Lower lobe of right lung (tissue), 2 donors: ENCODE measurements around the gene PPP6R3. TPM values are rescaled to one million over a fixed set of nuclear protein-coding genes. Genes with fewer than 3 reads are reported as not detected.
"Not testable (repeated sequence)": the region's sequence is repeated elsewhere in the genome, so short reads cannot be mapped to it uniquely, and the experiment has no call there.

Experiments
- ATAC-seq, 2 donors: fragments of 200-7000 bp; cut with Tn5 transposase; one replicate each; pipeline ENCODE4 v1.9.1; 2020 to 2022; ENCODE audit warnings: mild to moderate bottlenecking in 2 of 2, moderate library complexity in 2 of 2
- DNase-seq: peaks from one replicate; pipeline ENCODE4 v3.0.0-alpha.2; 2020
- H3K27ac ChIP-seq: fragments of 200-600 bp; one replicate; pipeline ENCODE4 v1.8.0; 2022
- H3K27me3 ChIP-seq: fragments of 200-600 bp; one replicate; pipeline ENCODE4 v1.8.0; 2022; ENCODE audit warnings: low read depth
- H3K36me3 ChIP-seq: fragments of 200-600 bp; one replicate; pipeline ENCODE4 v1.8.0; 2022; ENCODE audit warnings: mild to moderate bottlenecking
- H3K4me1 ChIP-seq: fragments of 200-600 bp; one replicate; pipeline ENCODE4 v1.8.0; 2022
- H3K4me3 ChIP-seq: fragments of 200-600 bp; one replicate; pipeline ENCODE4 v1.8.0; 2022; ENCODE audit warnings: mild to moderate bottlenecking
- H3K9me3 ChIP-seq: fragments of 200-600 bp; one replicate; pipeline ENCODE4 v1.8.0; 2022
- CTCF ChIP-seq: fragments of 200-600 bp; IDR thresholded peaks from one replicate; pipeline ENCODE4 v1.8.0; 2022; ENCODE audit warnings: antibody characterized with exemption, mild to moderate bottlenecking
- intact Hi-C: fragments of 100-400 bp; cut with DNase I; formaldehyde crosslinking; loops from one replicate; pipeline ENCODE4 v1.11.0; 2022
- total RNA-seq: library from RNA; stranded (reverse); fragmentation: NEBNext Ultra II Directional; extraction: Animal tissue kit (Norgen Biotek cat#: 25700); gene quantifications from one replicate; pipeline ENCODE4 v1.2.1, GENCODE V29; 2021
- donor health status: DM: no; HTN: yes; CAD: no; lungs with severe emphysema.

Gene PPP6R3
- total RNA-seq, 1 donor from 2014 or later: 98.0 TPM

- H3K27ac ChIP-seq: no peak overlapping the region
- no peak for DNase-seq
- intact Hi-C loops: no loop called here
- H3K4me3 ChIP-seq: no peak overlapping the region
- H3K36me3 ChIP-seq: peaks cover 100% of the 10 kb centered on the region
- TF ChIP-seq CTCF: no peak
- H3K9me3 ChIP-seq: no peaks in the 10 kb centered on the region
- no peaks in the 10 kb centered on the region for H3K27me3 ChIP-seq
- H3K4me1 ChIP-seq: no peaks in the 10 kb centered on the region
- peak in 1 of 2 donors; percentile 12 for ATAC-seq
These were observed 149.2 kb downstream of the PPP6R3 start for GRCh38 chr11:68609761-68610160.

DNA sequence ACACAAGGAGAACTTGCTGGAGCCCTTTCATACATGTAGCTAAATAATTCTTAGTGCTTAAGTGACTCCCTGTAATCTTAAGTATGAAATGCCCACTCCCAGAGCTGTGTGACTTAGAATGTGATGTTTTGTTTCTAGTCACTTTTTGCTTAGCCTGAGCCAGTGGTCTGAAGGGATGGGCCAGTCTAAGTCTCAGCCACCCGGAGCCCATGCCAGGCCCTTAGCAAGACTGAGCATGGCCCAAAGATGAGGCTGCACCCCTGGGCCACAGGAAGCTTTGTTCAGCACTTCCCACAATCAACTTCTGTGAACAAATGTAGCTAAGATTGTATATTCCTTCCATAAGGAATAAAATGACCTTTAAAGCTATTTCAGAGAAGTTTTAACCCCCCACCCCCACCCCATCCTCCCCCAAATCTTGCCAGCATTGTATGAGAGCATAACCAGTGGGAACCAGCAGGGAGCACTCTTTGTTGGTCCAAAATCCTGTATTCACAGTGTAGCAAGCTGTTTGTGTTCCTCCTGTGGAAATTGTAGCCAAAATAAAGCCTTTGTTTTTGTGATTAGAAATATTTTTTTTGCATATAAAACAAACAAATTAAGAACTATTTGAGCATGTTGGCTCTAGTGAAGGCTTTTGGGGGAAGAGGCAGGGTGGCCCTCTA is 150.0 kb downstream of the PPP6R3 start:
- Histone ChIP-seq H3K36me3 (peaks cover 100% of the 10 kb centered on the region), H3K27ac (no peak overlapping the region), H3K4me3 (no peak overlapping the region), H3K4me1 (no peaks in the 10 kb centered on the region), H3K9me3 (no peaks in the 10 kb centered on the region), H3K27me3 (no peaks in the 10 kb centered on the region)
- TF ChIP-seq CTCF: no peak
- DNase-seq (no peak), ATAC-seq (no peak)
- intact Hi-C loops: no loop called here

- no peaks in the 10 kb centered on the region for H3K27me3 ChIP-seq
- no peaks in the 10 kb centered on the region for H3K9me3 ChIP-seq
- H3K36me3 ChIP-seq: peaks cover 52% of the 10 kb centered on the region
- TF ChIP-seq CTCF: no peak
- intact Hi-C loops: no loop called here
- no peak overlapping the region for H3K27ac ChIP-seq
- ATAC-seq: peak in 1 of 2 donors; percentile 33
- DNase-seq: no peak
- no peak overlapping the region for H3K4me3 ChIP-seq
- no peaks in the 10 kb centered on the region for H3K4me1 ChIP-seq
These were observed 155.1 kb downstream of the PPP6R3 start for GRCh38 chr11:68615657-68616056.

DNA sequence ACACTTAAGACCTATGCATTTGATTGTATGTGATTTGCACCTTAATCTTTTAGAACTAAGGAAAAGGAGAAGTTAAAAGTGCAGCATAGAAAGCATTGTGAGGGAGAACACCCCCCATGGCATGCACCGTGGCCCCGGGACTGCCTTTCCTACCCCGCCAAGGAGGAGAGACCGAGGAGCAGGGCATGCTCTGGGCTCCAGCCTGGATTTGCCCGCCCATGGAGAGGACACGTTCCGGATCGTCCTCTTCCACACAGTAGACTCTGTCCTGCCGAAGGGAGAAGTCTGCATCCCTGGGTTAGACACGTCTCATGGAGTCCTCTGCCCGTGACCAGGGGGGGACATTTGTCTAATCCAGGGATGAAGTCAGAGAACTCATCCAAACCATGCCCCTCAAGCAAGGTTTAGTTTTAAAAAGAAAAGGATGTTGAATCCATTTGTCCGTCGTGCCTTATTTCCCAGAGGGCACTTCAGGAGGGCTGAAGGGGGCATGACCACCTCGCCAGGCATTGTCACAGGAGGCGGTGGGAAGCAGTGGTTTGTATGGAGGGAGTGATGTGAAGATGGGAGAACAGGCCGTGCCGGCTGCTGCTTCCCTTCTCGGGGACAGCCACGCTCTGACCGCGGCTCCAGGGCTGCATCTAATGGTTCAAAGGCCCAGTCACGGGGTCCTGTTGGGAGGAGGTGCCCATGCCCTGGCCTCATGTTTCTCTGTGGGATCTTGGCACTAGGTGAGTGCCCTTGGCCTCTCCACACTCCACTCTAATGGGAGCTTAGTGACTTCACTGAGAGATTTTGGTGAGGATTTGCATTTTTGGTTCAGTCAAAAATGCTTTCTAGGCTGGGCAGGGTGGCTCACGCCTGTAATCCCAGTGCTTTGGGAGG is 157.6 kb downstream of the PPP6R3 start:
- DNase-seq (no peak), ATAC-seq (peak in 1 of 2 donors; percentile 19)
- Histone ChIP-seq H3K4me3 (no peak overlapping the region), H3K9me3 (no peaks in the 10 kb centered on the region), H3K4me1 (no peaks in the 10 kb centered on the region), H3K27ac (no peak overlapping the region), H3K36me3 (peaks cover 27% of the 10 kb centered on the region), H3K27me3 (no peaks in the 10 kb centered on the region)
- intact Hi-C loops: no loop called here
- TF ChIP-seq CTCF: no peak

GRCh38 chr11:68621826-68622225 is 161.3 kb downstream of the PPP6R3 start:
- TF ChIP-seq CTCF: no peak
- no peaks in the 10 kb centered on the region for H3K4me1 ChIP-seq
- intact Hi-C loops: no loop called here
- ATAC-seq: no peak
- H3K36me3 ChIP-seq: no peaks in the 10 kb centered on the region
- no peaks in the 10 kb centered on the region for H3K9me3 ChIP-seq
- no peak overlapping the region for H3K27ac ChIP-seq
- H3K4me3 ChIP-seq: no peak overlapping the region
- no peaks in the 10 kb centered on the region for H3K27me3 ChIP-seq
- DNase-seq: no peak

DNA sequence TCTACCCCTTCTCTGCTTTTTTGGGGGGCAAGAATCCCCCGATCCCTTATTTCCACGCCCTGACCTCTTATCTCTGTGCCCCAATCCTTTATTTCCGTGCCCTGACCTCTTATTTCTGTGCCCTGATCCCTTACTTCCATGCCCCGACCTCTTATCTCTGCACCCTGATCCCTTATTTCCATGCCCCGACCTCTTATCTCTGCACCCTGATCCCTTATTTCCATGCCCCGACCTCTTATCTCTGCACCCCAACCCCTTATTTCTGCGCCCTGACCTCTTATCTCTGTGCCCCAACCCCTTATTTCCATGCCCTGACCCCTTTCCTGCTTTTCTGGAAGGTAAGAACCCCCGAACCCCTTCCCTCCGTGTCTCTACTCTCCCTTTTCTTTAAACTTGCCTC is 163.2 kb downstream of the PPP6R3 start:
- H3K27me3 ChIP-seq, H3K4me3 ChIP-seq, H3K9me3 ChIP-seq, H3K27ac ChIP-seq, DNase-seq, H3K4me1 ChIP-seq, H3K36me3 ChIP-seq, ATAC-seq, intact Hi-C loops: not testable (repeated sequence)

GRCh38 chr11:68625069-68625468 is 164.5 kb downstream of the PPP6R3 start:
- H3K36me3 ChIP-seq, H3K27me3 ChIP-seq, H3K4me1 ChIP-seq, DNase-seq, ATAC-seq, H3K9me3 ChIP-seq, H3K4me3 ChIP-seq, H3K27ac ChIP-seq, intact Hi-C loops: not testable (repeated sequence)

DNA sequence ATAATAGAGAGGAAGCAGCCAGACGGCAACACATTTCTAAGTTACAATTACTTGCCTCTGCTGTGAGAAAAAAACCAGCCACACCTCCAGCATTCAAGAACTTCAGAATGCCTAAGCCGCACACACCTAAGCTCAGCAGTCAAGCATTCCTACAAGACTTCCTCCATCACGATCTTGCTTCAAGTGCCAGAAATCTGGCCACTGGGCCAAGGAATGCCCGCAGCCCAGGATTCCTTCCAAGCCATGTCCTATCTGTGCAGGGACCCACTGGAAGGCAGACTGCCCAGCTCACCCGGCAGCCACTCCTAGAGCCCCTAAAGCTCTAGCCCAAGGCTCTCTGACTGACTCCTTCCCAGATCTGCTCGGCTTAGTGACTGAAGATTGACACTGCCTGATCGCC is 165.7 kb downstream of the PPP6R3 start:
- H3K4me3 ChIP-seq, H3K9me3 ChIP-seq, H3K27ac ChIP-seq, H3K36me3 ChIP-seq, DNase-seq, H3K27me3 ChIP-seq, ATAC-seq, intact Hi-C loops, H3K4me1 ChIP-seq: not testable (repeated sequence)
